Measurements from ENCODE around the gene CD28. TPM values are rescaled to one million over a fixed set of nuclear protein-coding genes. Genes with fewer than 3 reads are reported as not detected.
"Not testable (repeated sequence)": the region's sequence is repeated elsewhere in the genome, so short reads cannot be mapped to it uniquely, and the experiment has no call there.

The CD28 gene
- total RNA-seq, 1 experiment from 2014 or later = not detected

DNA sequence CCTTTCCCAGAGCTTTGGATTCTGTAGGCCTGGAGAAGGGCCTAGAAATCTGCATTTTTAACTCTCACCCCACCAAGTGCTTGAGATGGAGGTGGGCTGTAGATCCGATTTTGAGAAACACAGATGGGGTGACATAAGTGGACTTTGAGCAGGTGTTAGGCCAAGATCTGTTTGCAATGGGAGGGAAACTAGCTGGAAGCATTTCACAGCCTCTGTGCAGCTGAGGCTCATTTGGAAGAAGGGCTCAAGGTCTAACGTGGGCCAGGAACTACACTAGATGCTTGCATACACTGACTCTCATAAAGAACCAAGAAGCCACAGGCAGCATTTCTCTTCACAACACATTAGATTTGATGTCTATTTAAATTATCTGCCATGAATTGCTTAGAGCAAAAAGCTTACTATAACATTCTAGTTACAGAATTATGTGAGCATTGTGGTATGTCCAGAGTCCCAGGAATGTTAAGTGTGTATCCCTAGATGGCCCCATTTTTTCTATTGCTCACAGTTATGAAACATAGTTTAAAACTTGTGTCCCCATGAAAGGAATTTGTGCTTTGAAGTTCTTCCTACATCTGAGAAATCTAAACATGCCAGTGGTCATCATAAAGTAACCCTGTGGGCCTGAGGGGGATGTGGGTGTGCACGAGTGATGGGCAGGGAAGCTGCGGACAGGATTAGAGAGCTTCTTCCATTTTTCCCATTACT, 77.2 kb downstream of the CD28 start:
- no peak for DNase-seq (ENCODE audit: low spot score)

DNA sequence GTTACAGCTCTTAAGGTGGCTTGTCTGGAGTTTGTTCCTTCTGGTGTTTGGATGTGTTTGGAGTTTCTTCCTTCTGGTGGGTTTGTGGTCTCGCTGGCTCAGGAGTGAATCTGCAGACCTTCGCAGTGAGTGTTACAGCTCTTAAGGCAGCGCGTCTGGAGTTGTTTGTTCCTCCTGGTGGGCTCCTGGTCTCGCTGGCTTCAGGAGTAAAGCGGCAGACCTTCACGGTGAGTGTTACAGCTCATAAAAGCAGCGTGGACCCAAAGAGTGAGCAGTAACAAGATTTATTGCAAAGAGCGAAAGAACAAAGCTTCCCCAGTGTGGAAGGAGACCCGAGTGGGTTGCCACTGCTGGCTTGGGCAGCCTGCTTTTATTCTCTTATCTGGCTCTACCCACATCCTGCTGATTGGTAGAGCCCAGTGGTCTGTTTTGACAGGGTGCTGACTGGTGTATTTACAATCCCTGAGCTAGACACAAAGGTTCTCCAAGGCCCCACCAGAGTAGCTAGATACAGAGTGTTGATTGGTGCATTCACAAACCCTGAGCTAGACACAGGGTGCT, 78.4 kb downstream of the CD28 start:
- not testable (repeated sequence) for DNase-seq (ENCODE audit: low spot score)

DNA sequence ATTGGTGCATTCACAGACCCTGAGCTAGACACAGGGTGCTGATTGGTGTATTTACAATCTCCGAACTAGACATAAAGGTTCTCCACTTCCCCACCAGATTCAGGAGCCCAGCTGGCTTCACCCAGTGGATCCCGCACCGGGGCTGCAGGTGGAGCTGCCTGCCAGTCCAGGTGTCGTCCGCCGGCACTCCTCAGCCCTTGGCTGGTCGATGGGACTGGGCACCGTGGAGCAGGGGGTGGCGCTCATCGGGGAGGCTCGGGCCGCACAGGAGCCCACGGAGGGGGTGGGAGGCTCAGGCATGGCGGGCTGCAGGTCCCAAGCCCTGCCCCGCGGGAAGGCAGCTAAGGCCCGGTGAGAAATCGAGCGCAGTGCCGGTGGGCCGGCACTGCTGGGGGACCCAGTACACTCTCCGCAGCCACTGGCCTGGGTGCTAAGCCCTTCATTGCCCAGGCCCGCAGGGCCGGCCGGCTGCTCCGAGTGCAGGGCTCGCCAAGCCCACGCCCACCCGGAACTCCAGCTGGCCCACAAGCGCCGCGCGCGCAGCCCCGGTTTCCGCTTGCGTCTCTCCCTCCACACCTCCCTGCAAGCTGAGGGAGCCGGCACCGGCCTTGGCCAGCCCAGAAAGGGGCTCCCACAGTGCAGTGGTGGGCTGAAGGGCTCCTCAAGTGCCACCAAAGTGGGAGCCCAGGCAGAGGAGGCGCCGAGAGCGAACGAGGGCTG, 79.1 kb downstream of the CD28 start:
- DNase-seq (ENCODE audit: low spot score) = not testable (repeated sequence)

DNA sequence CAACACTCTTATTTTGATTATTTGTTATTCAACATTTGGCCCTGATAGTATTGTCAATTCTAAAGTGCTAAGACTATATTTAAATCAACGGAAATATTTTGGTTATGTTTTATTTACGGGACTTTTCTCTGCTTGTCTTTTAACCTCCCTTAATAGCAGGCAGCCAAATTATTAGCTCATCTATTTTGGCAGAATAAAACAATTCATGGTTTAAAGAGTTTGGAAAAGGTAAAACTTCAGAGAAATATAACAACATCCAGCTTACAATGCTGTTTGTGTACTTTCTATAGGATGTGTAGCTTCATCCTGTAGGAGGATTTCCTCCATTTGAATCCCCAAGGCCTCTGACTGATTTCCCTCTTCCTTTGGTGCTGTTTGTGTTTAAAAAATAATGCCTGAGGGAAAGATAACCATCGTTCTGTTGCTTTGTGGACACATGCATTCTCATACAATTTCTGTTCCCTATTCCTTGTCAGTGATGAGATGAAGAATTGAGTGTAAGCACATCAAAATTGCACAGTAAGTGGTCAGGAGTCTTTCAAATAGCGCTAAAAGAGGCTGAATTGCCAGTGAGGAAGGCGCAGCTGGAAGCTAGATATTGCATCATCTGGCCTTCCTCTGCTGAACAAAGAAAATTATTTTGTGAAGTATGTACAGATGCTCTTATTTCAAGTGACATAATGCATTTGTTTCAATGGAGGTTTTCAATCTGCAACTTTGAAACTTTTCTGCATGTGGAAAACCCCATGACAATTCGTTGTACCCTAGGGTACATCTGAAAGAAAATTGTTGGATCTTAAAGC, 80.3 kb downstream of the CD28 start:
- no peak for DNase-seq (ENCODE audit: low spot score)

DNA sequence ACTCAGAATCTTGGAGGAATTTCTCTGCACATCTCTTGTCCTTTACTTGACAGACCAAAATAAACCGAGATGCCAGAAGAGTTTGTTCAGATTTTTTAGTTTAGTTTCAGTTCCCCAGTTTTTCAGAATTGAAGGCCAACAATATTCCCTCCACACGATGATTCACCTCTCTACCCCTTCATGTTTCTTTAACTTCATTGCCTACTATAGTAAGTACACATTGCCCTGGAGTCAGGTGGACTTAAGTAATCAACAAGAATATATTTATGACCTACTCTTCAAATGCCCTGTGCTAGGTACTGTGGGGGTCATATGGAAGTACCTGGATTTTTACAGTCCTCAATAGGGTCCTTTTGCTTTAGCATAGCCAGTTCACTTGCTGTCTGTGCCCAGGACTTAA, 81.5 kb downstream of the CD28 start:
- no peak for DNase-seq (ENCODE audit: low spot score)

Small RNA genes within 50 kb of the gene (small RNA-seq; reads per million reads assigned to genes)
- not detected for gene AC125238.1
- gene RNU6-474P = not detected

Other genes starting within 250 kb of the CD28 start
- 6.8 and 7.1 TPM in 2 replicates for gene RAPH1, start 171.3 kb upstream of the CD28 start, total RNA-seq (2014; rRNA removed; shearing (Covaris generic))
- not detected in 2 replicates for gene CTLA4, start 161.1 kb downstream of the CD28 start, total RNA-seq (2014; rRNA removed; shearing (Covaris generic))
- not detected in 2 replicates for gene ICOS, start 230.1 kb downstream of the CD28 start, total RNA-seq (2014; rRNA removed; shearing (Covaris generic))

Measured in HT-29 (cell line).